Kidney (tissue), 14 donors: ENCODE measurements around the gene RAET1E. TPM values are rescaled to one million over a fixed set of nuclear protein-coding genes. Genes with fewer than 3 reads are reported as not detected.
"Not testable (repeated sequence)": the region's sequence is repeated elsewhere in the genome, so short reads cannot be mapped to it uniquely, and the experiment has no call there.

Experiments used
- DNase-seq, 5 donors: peaks; one replicate each; pipeline ENCODE4 v3.0.0-alpha.2; 2013 to 2020
- FAIRE-seq: peaks from 2 replicates; lab custom pipeline; 2012; peaks lifted over from hg19 to GRCh38; lab: Jason Lieb, UNC
- H3K27ac ChIP-seq, 2 donors: one replicate each; pipeline ENCODE4 v1.7.0; 2013; ENCODE audit warnings: low read depth in 2 of 2, low read length in 2 of 2, inconsistent platforms in 1 of 2
- H3K27me3 ChIP-seq: one replicate; pipeline ENCODE4 v1.7.1; 2013; ENCODE audit warnings: low read length, inconsistent platforms; ENCODE audit not compliant: control insufficient read depth, insufficient read depth
- H3K36me3 ChIP-seq, 3 donors: one replicate each; pipeline versions ENCODE4 v1.7.0 to v1.7.1; 2013; ENCODE audit warnings: low read length in 3 of 3, control low read depth in 1 of 3, inconsistent platforms in 1 of 3; ENCODE audit not compliant: insufficient read depth in 3 of 3, control insufficient read depth in 2 of 3
- H3K4me1 ChIP-seq, 3 donors: one replicate each; pipeline versions ENCODE4 v1.7.0 to v1.7.1; 2013; ENCODE audit warnings: low read length in 3 of 3, inconsistent platforms in 1 of 3, low read depth in 1 of 3; ENCODE audit not compliant: control insufficient read depth in 2 of 3, insufficient read depth in 2 of 3
- H3K4me3 ChIP-seq, 3 donors: one replicate each; pipeline versions ENCODE4 v1.7.0 to v1.8.1; 2013; ENCODE audit warnings: low read length in 3 of 3, control low read depth in 1 of 3, inconsistent platforms in 1 of 3
- H3K9ac ChIP-seq, 3 donors: one replicate each; pipeline versions ENCODE4 v1.7.0 to v1.7.1; 2013; ENCODE audit warnings: low read length in 3 of 3, control low read depth in 1 of 3, inconsistent platforms in 1 of 3
- H3K9me3 ChIP-seq, 3 donors: one replicate each; pipeline versions ENCODE4 v1.7.0 to v1.7.1; 2013; ENCODE audit warnings: low read length in 3 of 3, control low read depth in 1 of 3, inconsistent platforms in 1 of 3; ENCODE audit not compliant: control insufficient read depth in 2 of 3, insufficient read depth in 1 of 3
- intact Hi-C: fragments of 100-400 bp; cut with DNase I; formaldehyde crosslinking; loops from one replicate; pipeline ENCODE4 v1.11.1; 2022
- polyA plus RNA-seq: library from polyadenylated mRNA; stranded (reverse); fragments of 350-450 nt; fragmentation: Illumina TruSeq; extraction: RNeasy Lipid Tissue Mini Kit (QIAGEN cat#74804); gene quantifications from one replicate; pipeline ENCODE4 v1.2.3, GENCODE V29; 2014; ENCODE audit warnings: low read depth, low replicate concordance; ENCODE audit not compliant: insufficient read depth
- total RNA-seq: library from RNA; stranded (reverse); fragmentation: NEBNext Ultra II Directional; extraction: Animal tissue kit (Norgen Biotek cat#: 25700); gene quantifications from one replicate; pipeline ENCODE4 v1.2.1, GENCODE V29; 2021
- TF ChIP-seq, protein P1 (sequence below): IDR thresholded peaks from 3 replicates; pipeline ENCODE4 v1.5.1; 2012; ENCODE audit warnings: mild to moderate bottlenecking, moderate library complexity, borderline replicate concordance; ENCODE audit not compliant: insufficient read depth; ENCODE audit errors: extremely low read depth
- donor health status: control.
- donor health status: control.
- donor health status: control.
- donor health status: control.
- donor health status: control.
- donor health status: DM: yes; HTN: yes; CAD: no.
- donor health status: Normal renal cell carcinoma (clear cell type).

Gene RAET1E
- total and polyA plus RNA-seq, 2 donors from 2014 or later, result 1.0 to 3.1 TPM

DNA sequence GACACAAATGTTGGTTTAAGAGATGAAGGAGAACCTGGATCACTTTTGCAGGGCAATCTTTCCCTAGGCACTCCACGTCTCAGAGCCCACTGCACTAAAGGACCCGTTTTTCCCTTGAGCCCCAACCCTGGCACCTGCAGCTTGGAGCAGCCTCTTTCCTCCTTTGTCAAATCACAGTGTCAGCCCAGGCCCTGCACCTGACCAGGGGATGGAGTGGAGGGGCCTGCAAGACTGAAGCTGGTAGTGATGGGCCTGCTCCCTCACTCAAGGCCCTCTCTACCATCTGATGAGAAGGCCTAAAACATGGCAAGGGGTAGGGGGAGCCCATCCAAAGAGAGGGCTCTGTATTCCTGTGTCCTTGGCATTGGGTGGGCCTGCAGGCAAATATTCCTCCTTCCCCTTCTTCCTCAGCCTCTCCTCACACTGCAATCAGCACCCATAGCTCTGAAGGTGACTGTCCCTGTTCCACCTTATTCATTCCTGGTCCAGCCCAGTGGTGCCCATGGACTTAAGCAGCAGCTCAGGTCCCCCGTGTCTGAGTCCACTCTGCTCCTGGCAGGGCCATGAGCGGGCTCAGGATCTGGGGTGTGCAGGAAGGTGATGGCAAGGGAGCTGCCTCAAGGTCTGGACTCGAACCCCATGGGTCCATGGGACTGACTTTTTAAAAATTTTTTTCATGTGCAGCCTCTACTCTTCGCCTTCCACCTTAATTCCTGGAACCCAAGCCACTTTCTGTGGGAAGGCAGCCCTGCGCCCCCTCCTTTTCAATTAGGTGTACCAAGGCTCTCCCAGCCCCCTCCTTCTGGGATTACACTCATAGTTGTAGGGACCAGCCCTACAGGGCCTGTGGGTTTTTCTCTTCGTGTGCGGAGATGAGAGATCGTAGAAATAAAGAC lies 18.3 kb upstream of the RAET1E start:
- TF ChIP-seq, protein P1, sequence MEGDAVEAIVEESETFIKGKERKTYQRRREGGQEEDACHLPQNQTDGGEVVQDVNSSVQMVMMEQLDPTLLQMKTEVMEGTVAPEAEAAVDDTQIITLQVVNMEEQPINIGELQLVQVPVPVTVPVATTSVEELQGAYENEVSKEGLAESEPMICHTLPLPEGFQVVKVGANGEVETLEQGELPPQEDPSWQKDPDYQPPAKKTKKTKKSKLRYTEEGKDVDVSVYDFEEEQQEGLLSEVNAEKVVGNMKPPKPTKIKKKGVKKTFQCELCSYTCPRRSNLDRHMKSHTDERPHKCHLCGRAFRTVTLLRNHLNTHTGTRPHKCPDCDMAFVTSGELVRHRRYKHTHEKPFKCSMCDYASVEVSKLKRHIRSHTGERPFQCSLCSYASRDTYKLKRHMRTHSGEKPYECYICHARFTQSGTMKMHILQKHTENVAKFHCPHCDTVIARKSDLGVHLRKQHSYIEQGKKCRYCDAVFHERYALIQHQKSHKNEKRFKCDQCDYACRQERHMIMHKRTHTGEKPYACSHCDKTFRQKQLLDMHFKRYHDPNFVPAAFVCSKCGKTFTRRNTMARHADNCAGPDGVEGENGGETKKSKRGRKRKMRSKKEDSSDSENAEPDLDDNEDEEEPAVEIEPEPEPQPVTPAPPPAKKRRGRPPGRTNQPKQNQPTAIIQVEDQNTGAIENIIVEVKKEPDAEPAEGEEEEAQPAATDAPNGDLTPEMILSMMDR, result no peak
- no peaks in the 10 kb centered on the region for H3K4me1 ChIP-seq
- H3K27me3 ChIP-seq, result no peaks in the 10 kb centered on the region
- H3K27ac ChIP-seq, result no peak overlapping the region
- H3K9me3 ChIP-seq, result no peaks in the 10 kb centered on the region
- DNase-seq (peak in 1 of 5 donors; percentile 35), FAIRE-seq (no peak)
- H3K36me3 ChIP-seq, result no peaks in the 10 kb centered on the region
- no peak overlapping the region for H3K4me3 ChIP-seq
- no peak overlapping the region for H3K9ac ChIP-seq
- intact Hi-C loops, result no loop called here

- peak in 1 of 5 donors; percentile 12 for DNase-seq
Measured at GRCh38 chr6:149913540-149914240, 15.8 kb upstream of the RAET1E start.

GRCh38 chr6:149913085-149913484 lies 15.2 kb upstream of the RAET1E start:
- FAIRE-seq (no peak), DNase-seq (no peak)
- Histone ChIP-seq H3K27me3 (no peaks in the 10 kb centered on the region), H3K9me3 (peaks cover 0 to 4% (median 0%) of the 10 kb centered on the region in 3 donors), H3K36me3 (no peaks in the 10 kb centered on the region), H3K27ac (no peak overlapping the region), H3K4me3 (no peak overlapping the region), H3K9ac (no peak overlapping the region), H3K4me1 (no peaks in the 10 kb centered on the region)
- TF ChIP-seq, protein P1, result no peak
- intact Hi-C loops, result no loop called here

More at GRCh38 chr6:149913540-149914240, 15.8 kb upstream of the RAET1E start:
- H3K36me3 ChIP-seq, result no peaks in the 10 kb centered on the region
- intact Hi-C loops, result no loop called here
- TF ChIP-seq, protein P1, result no peak
- no peaks in the 10 kb centered on the region for H3K4me1 ChIP-seq
- H3K9me3 ChIP-seq, result no peaks in the 10 kb centered on the region
- H3K27me3 ChIP-seq, result no peaks in the 10 kb centered on the region
- FAIRE-seq, result no peak
- no peak overlapping the region for H3K9ac ChIP-seq
- no peak overlapping the region for H3K27ac ChIP-seq
- no peak overlapping the region for H3K4me3 ChIP-seq

DNA sequence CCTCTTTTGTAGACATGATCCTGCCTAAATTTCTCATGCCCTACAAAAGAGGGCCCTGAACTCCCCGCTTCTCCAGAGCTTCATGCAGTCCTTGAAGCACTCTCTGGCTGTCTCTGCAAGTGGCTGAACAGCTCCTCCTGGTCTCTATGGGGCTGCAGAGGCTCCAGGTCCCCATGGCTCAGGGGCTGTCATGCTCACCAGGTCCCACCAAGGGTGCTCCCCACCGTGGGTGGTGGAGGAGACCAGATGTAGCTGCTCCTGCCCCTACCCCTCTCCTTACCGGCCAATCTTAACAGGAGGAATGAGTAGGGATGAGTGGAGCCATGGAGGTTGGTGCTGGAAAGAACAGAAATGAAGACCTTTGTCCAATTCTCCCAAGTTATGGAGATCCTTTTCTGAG lies 14.8 kb upstream of the RAET1E start:
- H3K9ac ChIP-seq, FAIRE-seq, H3K4me3 ChIP-seq, H3K27me3 ChIP-seq, H3K4me1 ChIP-seq, H3K36me3 ChIP-seq, intact Hi-C loops, H3K9me3 ChIP-seq, H3K27ac ChIP-seq: not testable (repeated sequence)
- DNase-seq, result peak in 1 of 5 donors; percentile 43
